Calu3 (cell line): ENCODE results near the gene NEK6. TPM values are rescaled to one million over a fixed set of nuclear protein-coding genes. Genes with fewer than 3 reads are reported as not detected.
A peak's percentile ranks its signal among the peaks of the same experiment; 100 is the strongest.

Experiments
- BruUV-seq: library from RNA; stranded (reverse); fragments of 400-500 nt; replicated peaks from 2 replicates; lab custom pipeline; 2021; lab: Mats Ljungman, UMichigan
- CTCF ChIA-PET: fragments of 300-600 bp; sonication (Branson Sonifier 250); formaldehyde crosslinking; loops from one replicate; lab custom pipeline; 2022; ENCODE audit warnings: antibody characterized with exemption; lab: Charles Lee
- DNase-seq: peaks from one replicate; pipeline ENCODE4 v3.0.0; 2022
- H3K27ac Mint-ChIP-seq: one replicate; pipeline ENCODE4 v1.8.0; 2022; ENCODE audit warnings: mixed read lengths; ENCODE audit not compliant: unreplicated experiment
- H3K27me3 Mint-ChIP-seq: one replicate; pipeline ENCODE4 v1.8.0; 2022; ENCODE audit warnings: mixed read lengths; ENCODE audit not compliant: unreplicated experiment
- H3K36me3 Mint-ChIP-seq: one replicate; pipeline ENCODE4 v1.8.0; 2022; ENCODE audit warnings: mild to moderate bottlenecking, moderate library complexity, mixed read lengths; ENCODE audit not compliant: insufficient read depth, unreplicated experiment
- H3K4me1 Mint-ChIP-seq: one replicate; pipeline ENCODE4 v1.8.0; 2022; ENCODE audit warnings: mild to moderate bottlenecking, low read depth, mixed read lengths; ENCODE audit not compliant: unreplicated experiment
- H3K4me3 Mint-ChIP-seq: one replicate; pipeline ENCODE4 v1.8.0; 2022; ENCODE audit warnings: mild to moderate bottlenecking, low read depth, moderate library complexity, mixed read lengths; ENCODE audit not compliant: unreplicated experiment
- H3K9me3 Mint-ChIP-seq: one replicate; pipeline ENCODE4 v1.8.0; 2022; ENCODE audit warnings: low read depth, mixed read lengths; ENCODE audit not compliant: unreplicated experiment
- intact Hi-C: fragments of 100-400 bp; cut with micrococcal nuclease; formaldehyde crosslinking; loops from one replicate; pipeline ENCODE4 v1.10.0; 2022; ENCODE audit not compliant: unreplicated experiment
- total RNA-seq: library from RNA; stranded (reverse); gene quantifications from 2 replicates; pipeline ENCODE4 v1.2.3, GENCODE V29; 2022
- TF ChIP-seq, protein P1 (sequence below): fragments of 200-600 bp; IDR thresholded peaks from one replicate; pipeline ENCODE4 v1.8.0; 2022; ENCODE audit warnings: antibody characterized with exemption; ENCODE audit not compliant: unreplicated experiment

Gene NEK6
- total RNA-seq, 1 experiment from 2014 or later: 43.0 TPM

DNA sequence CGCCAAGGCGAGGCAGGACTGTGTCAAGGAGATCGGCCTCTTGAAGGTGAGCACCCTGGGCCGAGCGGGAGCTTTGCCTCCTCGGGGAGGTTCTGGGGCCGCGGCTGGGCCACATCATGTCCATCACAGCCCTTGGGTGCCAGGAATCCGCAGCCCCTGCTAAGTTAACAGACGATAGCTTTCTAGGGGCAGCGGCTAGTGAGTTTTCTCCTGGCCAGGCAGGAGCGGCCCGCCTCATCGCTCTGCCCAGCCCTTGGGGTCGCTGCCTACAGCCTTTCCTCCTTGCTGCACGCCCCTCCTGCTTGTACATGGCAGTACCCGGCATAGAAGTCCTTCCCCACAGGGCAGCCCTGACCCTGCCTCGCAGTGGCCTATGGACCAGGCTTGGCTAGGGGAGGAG is 56.2 kb downstream of the NEK6 start:
- CTCF ChIA-PET: no interaction called here
- no peak for DNase-seq
- peaks cover 30% of the 10 kb centered on the region for H3K36me3 Mint-ChIP-seq

DNA sequence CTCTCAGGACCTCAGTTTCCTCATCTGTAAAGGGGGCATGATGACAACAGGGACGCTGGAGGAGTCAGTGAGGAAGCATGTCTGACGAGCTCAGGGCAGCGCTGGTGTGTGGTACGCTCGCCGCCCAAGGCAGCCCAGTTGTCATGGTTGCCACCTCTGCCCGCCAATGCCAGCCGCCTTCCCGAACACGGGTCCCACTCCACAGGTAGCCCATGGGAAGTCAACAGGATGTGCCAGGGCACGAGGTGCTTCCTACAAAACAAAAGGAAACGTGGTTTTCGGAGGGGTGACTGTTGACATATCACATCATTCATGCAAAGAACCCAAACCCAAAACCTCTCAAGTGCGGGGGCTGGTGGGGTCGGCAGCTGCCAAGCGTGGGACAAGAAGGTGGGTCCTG is 58.1 kb downstream of the NEK6 start:
- TF ChIP-seq, protein P1, sequence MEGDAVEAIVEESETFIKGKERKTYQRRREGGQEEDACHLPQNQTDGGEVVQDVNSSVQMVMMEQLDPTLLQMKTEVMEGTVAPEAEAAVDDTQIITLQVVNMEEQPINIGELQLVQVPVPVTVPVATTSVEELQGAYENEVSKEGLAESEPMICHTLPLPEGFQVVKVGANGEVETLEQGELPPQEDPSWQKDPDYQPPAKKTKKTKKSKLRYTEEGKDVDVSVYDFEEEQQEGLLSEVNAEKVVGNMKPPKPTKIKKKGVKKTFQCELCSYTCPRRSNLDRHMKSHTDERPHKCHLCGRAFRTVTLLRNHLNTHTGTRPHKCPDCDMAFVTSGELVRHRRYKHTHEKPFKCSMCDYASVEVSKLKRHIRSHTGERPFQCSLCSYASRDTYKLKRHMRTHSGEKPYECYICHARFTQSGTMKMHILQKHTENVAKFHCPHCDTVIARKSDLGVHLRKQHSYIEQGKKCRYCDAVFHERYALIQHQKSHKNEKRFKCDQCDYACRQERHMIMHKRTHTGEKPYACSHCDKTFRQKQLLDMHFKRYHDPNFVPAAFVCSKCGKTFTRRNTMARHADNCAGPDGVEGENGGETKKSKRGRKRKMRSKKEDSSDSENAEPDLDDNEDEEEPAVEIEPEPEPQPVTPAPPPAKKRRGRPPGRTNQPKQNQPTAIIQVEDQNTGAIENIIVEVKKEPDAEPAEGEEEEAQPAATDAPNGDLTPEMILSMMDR: no peak
- Mint-ChIP-seq H3K4me3 (no peak overlapping the region), H3K36me3 (peaks cover 28% of the 10 kb centered on the region), H3K27me3 (no peaks in the 10 kb centered on the region), H3K27ac (no peak overlapping the region), H3K4me1 (no peaks in the 10 kb centered on the region), H3K9me3 (no peaks in the 10 kb centered on the region)
- intact Hi-C loops: no loop called here
- no TSS peak for BruUV-seq
- no peak for DNase-seq
- CTCF ChIA-PET: no interaction called here

More for the DNA sequence above, 56.2 kb downstream of the NEK6 start:
- BruUV-seq: no TSS peak
- peaks cover 8% of the 10 kb centered on the region for H3K4me1 Mint-ChIP-seq
- H3K27ac Mint-ChIP-seq: no peak overlapping the region
- H3K4me3 Mint-ChIP-seq: no peak overlapping the region
- no peaks in the 10 kb centered on the region for H3K27me3 Mint-ChIP-seq
- TF ChIP-seq, protein P1: no peak
- no peaks in the 10 kb centered on the region for H3K9me3 Mint-ChIP-seq
- intact Hi-C loops: no loop called here

DNA sequence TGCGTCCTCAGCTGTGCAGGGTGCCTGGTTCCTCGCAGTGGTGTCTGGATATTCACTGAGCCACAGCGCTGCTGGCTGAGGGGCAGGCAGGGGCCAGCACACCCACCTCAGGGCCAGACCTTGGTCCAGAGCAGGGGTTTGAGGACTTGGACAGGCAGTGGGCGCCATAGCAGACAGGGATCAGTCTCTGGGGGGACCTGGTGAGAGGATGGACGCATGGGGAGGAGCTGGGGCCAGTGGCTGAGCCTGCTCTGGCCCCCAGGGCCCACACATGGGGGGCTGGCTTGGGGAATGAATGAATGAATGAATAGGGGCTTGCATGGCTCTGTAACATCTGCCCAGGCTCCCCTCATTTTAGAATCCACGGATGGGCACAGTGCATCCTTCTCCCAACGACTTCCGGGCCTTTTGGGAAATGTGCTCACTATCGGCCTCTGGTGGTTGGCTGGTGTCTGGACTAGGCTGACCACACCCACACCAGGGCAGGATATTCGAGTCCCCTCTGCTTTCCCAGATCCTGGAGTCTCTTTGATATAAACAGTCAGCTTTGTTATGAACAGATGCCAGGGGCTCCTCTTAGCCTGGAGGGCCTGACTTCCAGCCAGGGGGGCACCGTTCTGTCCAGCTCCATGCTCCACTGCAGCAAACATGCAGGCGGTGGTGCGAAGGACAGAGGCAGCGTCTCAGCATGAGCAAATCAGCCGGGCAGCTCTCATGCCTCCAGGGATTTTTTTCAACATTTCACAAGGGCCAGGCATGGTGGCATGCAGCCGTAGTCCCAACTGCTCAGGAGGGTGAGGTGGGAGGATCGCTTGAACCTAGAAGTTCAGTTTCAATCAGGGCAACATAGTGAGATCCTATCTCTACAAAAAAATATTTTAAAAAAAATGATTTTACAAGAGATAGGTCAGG is 62.6 kb downstream of the NEK6 start:
- H3K4me1 Mint-ChIP-seq: no peaks in the 10 kb centered on the region
- H3K27me3 Mint-ChIP-seq: no peaks in the 10 kb centered on the region
- peak; percentile 75 for DNase-seq
- H3K27ac Mint-ChIP-seq: no peak overlapping the region
- peaks cover 17% of the 10 kb centered on the region for H3K36me3 Mint-ChIP-seq
- intact Hi-C loops: loop anchor here (5.0 kb wide), 1 partner anchor 193 kb away; no protein-coding TSS in a partner anchor
- no peaks in the 10 kb centered on the region for H3K9me3 Mint-ChIP-seq
- TF ChIP-seq, protein P1: peak; percentile 25
- no peak overlapping the region for H3K4me3 Mint-ChIP-seq
- no TSS peak for BruUV-seq
- CTCF ChIA-PET: interaction anchor here (1.1 kb wide), 1 partner anchor 187 kb away, joined by 6 read pairs; no protein-coding TSS in a partner anchor

DNA sequence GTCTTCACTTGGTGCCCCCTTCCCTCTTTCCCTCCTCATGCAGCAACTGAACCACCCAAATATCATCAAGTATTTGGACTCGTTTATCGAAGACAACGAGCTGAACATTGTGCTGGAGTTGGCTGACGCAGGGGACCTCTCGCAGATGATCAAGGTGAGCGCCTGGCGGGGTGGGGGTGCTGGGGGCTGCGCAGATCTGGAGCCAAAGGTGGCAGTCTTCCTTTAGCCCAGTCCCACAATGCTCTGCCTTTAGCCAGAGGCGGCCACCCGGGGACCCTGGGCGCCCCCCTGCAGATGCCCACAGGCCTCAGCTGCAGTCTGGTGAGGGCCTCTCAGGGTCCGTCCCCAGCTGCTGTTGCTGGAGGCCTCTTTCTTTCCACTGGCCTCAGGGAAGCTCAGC is 63.7 kb downstream of the NEK6 start:
- BruUV-seq: no TSS peak
- H3K27me3 Mint-ChIP-seq: no peaks in the 10 kb centered on the region

More for the DNA sequence above, 63.7 kb downstream of the NEK6 start:
- CTCF ChIA-PET: no interaction called here
- TF ChIP-seq, protein P1: no peak
- no peaks in the 10 kb centered on the region for H3K4me1 Mint-ChIP-seq
- no peak for DNase-seq
- H3K27ac Mint-ChIP-seq: no peak overlapping the region
- intact Hi-C loops: loop anchor here (5.0 kb wide), 1 partner anchor 194 kb away; no protein-coding TSS in a partner anchor
- peaks cover 17% of the 10 kb centered on the region for H3K36me3 Mint-ChIP-seq
- no peak overlapping the region for H3K4me3 Mint-ChIP-seq
- no peaks in the 10 kb centered on the region for H3K9me3 Mint-ChIP-seq
